GM13977 (cell line): Measurements from ENCODE around the gene NFATC2.
A peak's percentile ranks its signal among the peaks of the same experiment; 100 is the strongest.

Experiments used
- DNase-seq: peaks from one replicate; pipeline ENCODE4 v3.0.0; 2012; ENCODE audit warnings: low spot score
- in situ Hi-C: fragments of 300-500 bp; cut with MboI; formaldehyde crosslinking; loops from one replicate; pipeline ENCODE4 v1.12.0; 2022; ENCODE audit warnings: low sequenced_read_pairs, low pct_unique_long_range_greater_than_20kb, mixed read lengths, inconsistent platforms; ENCODE audit not compliant: unreplicated experiment
- TF ChIP-seq, protein P1 (sequence below): IDR thresholded peaks from 2 replicates; pipeline ENCODE4 v1.5.1; 2012; ENCODE audit warnings: mild to moderate bottlenecking, control low read depth; ENCODE audit not compliant: insufficient read depth; ENCODE audit errors: extremely low read depth, missing control alignments

NFATC2 gene

DNA sequence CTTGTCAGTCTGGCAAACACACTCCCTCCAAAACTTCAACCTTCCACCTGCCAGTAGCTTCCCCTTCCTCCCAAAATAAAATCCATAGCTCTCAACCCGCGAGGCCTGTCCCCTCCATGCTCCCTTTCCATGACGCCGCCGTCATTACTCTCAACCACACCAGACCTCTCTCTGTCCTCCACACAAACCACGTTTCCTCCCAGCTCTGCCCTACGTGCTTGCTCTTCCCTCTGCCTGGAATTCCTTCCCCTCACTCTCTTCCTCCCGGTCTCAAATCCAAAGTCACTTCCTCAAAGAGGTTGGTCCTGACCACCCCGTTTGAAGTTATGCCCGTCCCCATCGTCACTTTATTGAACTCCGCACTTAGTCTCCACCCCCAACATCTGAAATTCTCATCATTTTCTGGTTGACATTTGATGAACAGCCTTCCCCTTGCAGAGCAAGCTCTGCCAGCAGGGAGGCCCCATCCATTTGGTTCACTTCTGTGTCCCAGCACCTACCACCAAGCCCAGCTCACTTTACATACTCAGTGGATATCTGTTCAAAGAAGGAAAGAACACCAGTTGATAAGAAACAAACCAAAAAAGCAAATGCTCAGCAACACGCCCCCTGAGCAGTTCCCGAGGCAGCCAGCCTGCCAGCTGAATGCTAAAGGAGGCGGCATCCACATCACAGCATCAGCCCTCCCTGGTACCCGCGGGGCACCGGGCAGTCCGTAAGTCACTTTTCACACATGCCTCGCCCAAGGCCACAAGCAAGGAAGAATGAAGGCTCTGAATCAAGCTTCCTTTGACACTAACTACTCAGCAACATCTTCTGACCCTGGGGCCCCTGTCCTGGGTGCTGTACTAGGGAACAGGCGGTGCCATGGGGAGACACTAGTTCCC is 125.0 kb downstream of the NFATC2 start:
- in situ Hi-C loops: no loop called here
- no peak for DNase-seq
- TF ChIP-seq, protein P1, sequence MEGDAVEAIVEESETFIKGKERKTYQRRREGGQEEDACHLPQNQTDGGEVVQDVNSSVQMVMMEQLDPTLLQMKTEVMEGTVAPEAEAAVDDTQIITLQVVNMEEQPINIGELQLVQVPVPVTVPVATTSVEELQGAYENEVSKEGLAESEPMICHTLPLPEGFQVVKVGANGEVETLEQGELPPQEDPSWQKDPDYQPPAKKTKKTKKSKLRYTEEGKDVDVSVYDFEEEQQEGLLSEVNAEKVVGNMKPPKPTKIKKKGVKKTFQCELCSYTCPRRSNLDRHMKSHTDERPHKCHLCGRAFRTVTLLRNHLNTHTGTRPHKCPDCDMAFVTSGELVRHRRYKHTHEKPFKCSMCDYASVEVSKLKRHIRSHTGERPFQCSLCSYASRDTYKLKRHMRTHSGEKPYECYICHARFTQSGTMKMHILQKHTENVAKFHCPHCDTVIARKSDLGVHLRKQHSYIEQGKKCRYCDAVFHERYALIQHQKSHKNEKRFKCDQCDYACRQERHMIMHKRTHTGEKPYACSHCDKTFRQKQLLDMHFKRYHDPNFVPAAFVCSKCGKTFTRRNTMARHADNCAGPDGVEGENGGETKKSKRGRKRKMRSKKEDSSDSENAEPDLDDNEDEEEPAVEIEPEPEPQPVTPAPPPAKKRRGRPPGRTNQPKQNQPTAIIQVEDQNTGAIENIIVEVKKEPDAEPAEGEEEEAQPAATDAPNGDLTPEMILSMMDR: no peak

DNA sequence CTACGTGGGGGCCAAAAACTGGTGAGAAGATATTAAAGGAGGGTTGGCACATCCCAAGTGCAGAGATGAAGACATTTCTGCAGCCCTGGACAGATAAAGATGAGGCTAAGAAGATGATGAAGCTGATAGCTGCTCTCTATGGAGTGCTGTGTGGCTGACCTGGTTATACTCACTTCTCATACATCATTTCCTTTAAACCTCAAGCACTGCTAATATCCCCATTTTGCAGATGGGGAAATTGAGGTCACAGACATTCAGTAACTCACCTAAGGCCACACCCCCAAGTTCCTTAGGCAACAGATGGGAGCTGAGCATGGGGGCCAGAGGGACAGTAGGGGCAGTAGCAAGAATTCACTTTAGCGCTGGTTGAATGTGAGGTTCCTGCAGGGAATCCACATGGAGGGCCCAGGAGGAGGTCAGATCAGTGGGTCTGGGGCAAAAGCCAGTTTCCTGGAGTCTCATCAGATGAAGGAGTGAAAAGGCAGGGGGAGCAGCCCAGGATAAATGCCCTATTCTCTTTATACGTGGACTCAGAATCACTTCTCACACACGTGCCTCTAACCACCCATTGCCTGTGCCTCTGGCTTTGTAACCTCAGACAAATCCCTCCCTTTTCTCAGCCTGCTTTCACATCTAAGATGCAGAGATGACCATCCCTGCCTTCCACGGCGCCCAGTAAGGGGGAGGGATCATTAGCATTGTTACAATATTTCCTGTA is 125.8 kb downstream of the NFATC2 start:
- in situ Hi-C loops: no loop called here
- no peak for DNase-seq
- TF ChIP-seq, protein P1: no peak

DNA sequence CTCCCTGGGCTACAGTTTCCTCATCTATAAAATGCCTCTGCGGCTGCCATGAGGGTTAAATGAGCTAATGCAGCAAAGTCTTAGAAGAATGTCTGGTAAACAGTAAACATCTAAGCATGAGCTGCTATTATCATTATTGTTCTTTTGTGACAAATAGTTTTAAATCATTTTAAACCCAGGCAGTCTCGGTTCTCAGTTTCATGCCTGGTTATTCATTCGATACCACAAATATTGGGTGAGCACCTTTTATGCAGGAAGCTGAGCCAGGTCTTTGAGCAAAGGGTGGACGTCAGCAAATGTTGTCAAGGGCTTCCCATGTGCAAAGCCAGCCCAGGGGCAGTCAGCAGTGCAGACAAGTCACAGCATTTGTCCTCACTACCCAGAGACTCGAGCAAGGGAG is 128.7 kb downstream of the NFATC2 start:
- peak; percentile 57 for DNase-seq
- in situ Hi-C loops: no loop called here
- TF ChIP-seq, protein P1: no peak

DNA sequence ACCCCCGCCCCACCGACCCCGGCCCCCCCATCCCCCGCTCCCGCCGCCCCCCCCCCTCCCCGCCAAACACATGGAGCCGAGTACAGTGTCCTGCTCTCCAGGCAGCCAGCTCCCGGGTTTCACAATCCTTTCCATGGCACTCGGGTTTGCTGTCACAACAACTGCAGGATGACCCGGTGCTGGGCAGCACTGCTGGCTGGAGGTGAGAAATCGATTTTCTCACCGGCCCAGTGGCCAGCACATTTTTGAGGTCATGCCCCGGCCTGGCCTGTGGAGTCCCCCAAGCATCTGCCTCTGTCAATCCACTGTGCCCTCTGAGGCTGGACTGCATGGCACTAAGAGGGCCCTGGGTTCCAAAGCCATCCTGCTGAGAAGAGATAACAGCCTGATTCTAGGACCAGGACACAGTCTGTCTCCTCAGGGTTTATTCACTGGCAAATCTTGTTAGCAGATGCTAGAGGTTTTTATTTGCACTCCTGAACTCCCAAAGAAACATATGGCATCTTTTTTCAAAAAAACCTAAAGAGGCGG is 129.5 kb downstream of the NFATC2 start:
- in situ Hi-C loops: no loop called here
- peak; percentile 31 for DNase-seq
- TF ChIP-seq, protein P1: no peak

DNA sequence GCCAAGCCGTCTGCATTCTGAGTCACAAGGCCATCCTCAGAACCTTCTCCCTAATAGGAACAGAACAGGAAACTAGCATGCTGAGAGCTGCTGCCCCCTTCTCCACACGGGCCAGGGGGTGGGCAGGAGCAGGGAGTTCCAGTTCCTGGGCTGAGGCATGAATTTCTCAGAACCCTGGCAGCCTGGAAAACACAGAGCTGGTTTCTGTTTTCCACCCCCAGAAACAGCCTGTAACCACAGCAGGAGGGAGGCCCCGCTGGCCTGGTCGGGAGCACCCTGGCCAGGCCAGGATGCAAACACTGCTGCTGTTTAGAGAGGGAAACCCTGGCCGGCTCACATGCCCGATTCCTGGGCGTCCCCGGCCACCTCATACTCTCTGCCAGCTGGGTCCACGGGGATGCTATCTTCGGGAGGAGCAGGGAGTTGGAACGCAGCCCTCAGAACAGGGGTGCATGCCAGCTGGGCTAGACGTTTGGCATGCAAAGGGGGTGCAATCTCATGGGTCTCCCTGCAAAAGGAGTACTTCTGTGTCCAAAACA is 130.1 kb downstream of the NFATC2 start:
- peak; percentile 14 for DNase-seq
- TF ChIP-seq, protein P1: no peak
- in situ Hi-C loops: no loop called here

DNA sequence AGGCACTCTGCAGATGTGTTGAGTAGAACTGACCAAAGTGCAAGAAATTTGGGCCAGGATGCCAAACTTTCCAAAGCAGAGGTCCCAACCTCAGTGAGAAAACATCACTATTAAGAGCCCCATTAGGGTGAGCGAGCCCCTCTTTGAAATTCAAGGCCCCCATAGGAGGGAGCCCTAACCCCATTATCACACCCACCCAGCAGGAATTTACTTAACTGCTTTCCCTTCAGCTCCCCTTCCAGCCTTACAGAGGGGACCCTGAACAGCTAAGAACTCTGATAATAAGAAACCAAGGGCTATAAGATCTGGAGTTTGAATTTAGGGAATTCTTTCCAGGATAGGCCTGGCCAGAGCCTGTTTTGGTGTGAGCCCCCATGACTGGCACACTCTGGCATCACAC is 130.6 kb downstream of the NFATC2 start:
- in situ Hi-C loops: no loop called here
- TF ChIP-seq, protein P1: no peak
- no peak for DNase-seq
